Adrenal gland (tissue), 12 donors: ENCODE results near the gene REM2. TPM values are rescaled to one million over a fixed set of nuclear protein-coding genes. Genes with fewer than 3 reads are reported as not detected.
A peak's percentile ranks its signal among the peaks of the same experiment; 100 is the strongest.

Experiments
- DNase-seq, 7 donors: peaks; one replicate each; pipeline ENCODE4 v3.0.0-alpha.2; 2019 to 2020
- H3K27ac ChIP-seq, 5 donors: fragments of 200-600 bp; sonication (generic) in 4 of 5; 1 replicate in 3 of 5; 2 replicates in 2 of 5; pipeline versions ENCODE4 v1.5.1 to v1.8.0; 2016 to 2020; ENCODE audit warnings: mild to moderate bottlenecking in 1 of 5
- H3K27me3 ChIP-seq: fragments of 200-600 bp; 2 replicates; pipeline ENCODE4 v1.8.0; 2021
- H3K36me3 ChIP-seq, 2 donors: fragments of 200-600 bp; replicated peaks in 1 of 2; 1 replicate in 1 of 2; 2 replicates in 1 of 2; pipeline versions ENCODE4 v1.5.1 to v1.8.0; 2018 to 2022
- H3K4me1 ChIP-seq, 2 donors: fragments of 200-600 bp; replicated peaks in 1 of 2; 1 replicate in 1 of 2; 2 replicates in 1 of 2; pipeline versions ENCODE4 v1.5.1 to v1.8.0; 2018 to 2021
- H3K4me3 ChIP-seq, 4 donors: fragments of 200-600 bp; sonication (generic) in 3 of 4; one replicate each; pipeline ENCODE4 v1.5.1; 2016 to 2018
- H3K9me3 ChIP-seq, 3 donors: fragments of 200-600 bp; sonication (generic) in 1 of 3; replicated peaks in 1 of 3; 1 replicate in 2 of 3; 2 replicates in 1 of 3; pipeline versions ENCODE4 v1.5.1 to v1.8.0; 2016 to 2021
- CTCF ChIP-seq, 6 experiments: fragments of 450-650 bp in 4 of 6; fragments of 200-600 bp in 2 of 6; sonication (generic) in 1 of 6; IDR thresholded peaks; 1 replicate in 5 of 6; 2 replicates in 1 of 6; pipeline versions ENCODE4 v1.5.1 to v1.8.0; 2016 to 2021; ENCODE audit warnings: antibody characterized with exemption in 6 of 6, mild to moderate bottlenecking in 2 of 6, moderate library complexity in 1 of 6
- POLR2A ChIP-seq, 2 donors: fragments of 450-650 bp; IDR thresholded peaks; one replicate each; pipeline ENCODE4 v1.6.1; 2017; ENCODE audit warnings: antibody characterized with exemption in 2 of 2, mild to moderate bottlenecking in 2 of 2, moderate library complexity in 1 of 2
- WGBS, 4 donors: extraction: QIAGEN DNeasy Blood & Tissue Kit in 2 of 4; methylation state at CpG; one replicate each; pipeline versions ENCODE4 v1.1.5 to v1.1.7; 2013 to 2017; 5-methylcytosine and 5-hydroxymethylcytosine counted together
- intact Hi-C, 2 donors: fragments of 100-400 bp; cut with DNase I; formaldehyde crosslinking; loops; one replicate each; pipeline versions ENCODE4 v1.14.1 to v1.15.0; 2022 to 2023
- polyA plus RNA-seq, 3 donors: library from polyadenylated mRNA; stranded (reverse); fragments of 200-250 nt in 2 of 3; fragments of 350-450 nt in 1 of 3; fragmentation: Illumina TruSeq in 1 of 3; extraction: RNeasy Lipid Tissue Mini Kit (QIAGEN cat#74804) in 1 of 3; gene quantifications; one replicate each; pipeline ENCODE4 v1.2.3, GENCODE V29; 2013 to 2014
- total RNA-seq, 9 donors: library from RNA; depleted of rRNA in 4 of 9; stranded (reverse); fragments of >200 nt in 4 of 9; fragments of 120-200 nt in 1 of 9; fragmentation: NEBNext Ultra II Directional in 1 of 9; extraction: Animal tissue kit (Norgen Biotek cat#: 25700) in 1 of 9; gene quantifications; one replicate each; pipeline versions ENCODE4 v1.1.0 to v1.2.4, GENCODE V29; 2013 to 2023
- donor health status: healthy with polysubstance abuse.
- donor health status: Bipolar disorder and iron deficiency.
- donor health status: DM: yes; HTN: yes; CAD: no.
- donor health status: DM: no; HTN: no; CAD: no.
- donor health status: DM: no; HTN: no; CAD: no.
- donor health status: DM: yes; HTN: yes; CAD: no.

The REM2 gene
- total and polyA plus RNA-seq, 12 donors = 0.09 to 1.2 (median 0.26) TPM; not detected in 4

- WGBS, 4 donors = 35 to 51% (median 43%) methylated on average over 7 of the region's 7 CpGs
- H3K4me1 ChIP-seq = no peaks in the 10 kb centered on the region
- H3K27me3 ChIP-seq = no peaks in the 10 kb centered on the region
- no peak overlapping the region for H3K27ac ChIP-seq
- no peak overlapping the region for H3K4me3 ChIP-seq
- peaks cover 0 to 18% of the 10 kb centered on the region in 2 donors for H3K36me3 ChIP-seq
- H3K9me3 ChIP-seq = no peaks in the 10 kb centered on the region
- no peak for TF ChIP-seq CTCF (IDR thresholded peaks at IDR 0.05)
- no peak for TF ChIP-seq POLR2A (IDR thresholded peaks at IDR 0.05)
- DNase-seq = no peak
- intact Hi-C loops = no loop called here
These were observed 958 bp upstream of the REM2 start for GRCh38 chr14:22882064-22882463.

GRCh38 chr14:22882529-22883172 lies 371 bp upstream of the REM2 start:
- TF ChIP-seq CTCF (IDR thresholded peaks at IDR 0.05) = no peak
- Histone ChIP-seq H3K4me1 (peaks cover 0 to 4% of the 10 kb centered on the region in 2 donors), H3K9me3 (no peaks in the 10 kb centered on the region), H3K36me3 (peaks cover 0 to 12% of the 10 kb centered on the region in 2 donors), H3K27ac (no peak overlapping the region), H3K4me3 (no peak overlapping the region), H3K27me3 (no peaks in the 10 kb centered on the region)
- intact Hi-C loops = no loop called here
- DNase-seq = peak in 6 of 7 donors; percentile 38 to 82 (median 48)
- 25 to 39% (median 29%) methylated on average over 6 of the region's 6 CpGs for WGBS, 4 donors

GRCh38 chr14:22884076-22884737 lies 1.2 kb downstream of the REM2 start:
- no peak for DNase-seq
- intact Hi-C loops = no loop called here
- Histone ChIP-seq H3K9me3 (no peaks in the 10 kb centered on the region), H3K4me3 (no peak overlapping the region), H3K27ac (no peak overlapping the region), H3K36me3 (no peaks in the 10 kb centered on the region), H3K27me3 (no peaks in the 10 kb centered on the region), H3K4me1 (peaks cover 0 to 9% of the 10 kb centered on the region in 2 donors)
- TF ChIP-seq POLR2A (IDR thresholded peaks at IDR 0.05) (no peak), CTCF (IDR thresholded peaks at IDR 0.05) (no peak)
- WGBS, 4 donors = 85 to 92% (median 88%) methylated on average over 6 to 7 of the region's 7 CpGs

- Histone ChIP-seq H3K27me3 (no peaks in the 10 kb centered on the region), H3K4me3 (no peak overlapping the region), H3K27ac (no peak overlapping the region), H3K36me3 (no peaks in the 10 kb centered on the region), H3K9me3 (no peaks in the 10 kb centered on the region), H3K4me1 (peaks cover 0 to 9% of the 10 kb centered on the region in 2 donors)
- TF ChIP-seq CTCF (IDR thresholded peaks at IDR 0.05) (no peak), POLR2A (IDR thresholded peaks at IDR 0.05) (no peak)
- DNase-seq = no peak
- intact Hi-C loops = no loop called here
- 89 to 95% (median 92%) methylated on average over 9 to 11 of the region's 11 CpGs for WGBS, 4 donors
These were observed 1.9 kb downstream of the REM2 start for GRCh38 chr14:22884738-22885523.
